AG04450 (cell line): ENCODE data around the gene AASDH. TPM values are rescaled to one million over a fixed set of nuclear protein-coding genes. Genes with fewer than 3 reads are reported as not detected.

Experiments used
- CTCF ChIA-PET: fragments of 300-600, 350-600 bp; formaldehyde crosslinking; extraction: SDS; loops from one replicate; lab custom pipeline; 2022; ENCODE audit warnings: antibody characterized with exemption, inconsistent platforms; lab: Charles Lee
- POLR2A ChIA-PET: fragments of 350-600 bp; formaldehyde crosslinking; extraction: SDS; loops from one replicate; lab custom pipeline; 2021; ENCODE audit warnings: antibody characterized with exemption, inconsistent platforms; lab: Yijun Ruan, JAX
- DNase-seq: peaks from one replicate; pipeline ENCODE4 v3.0.0-alpha.2; 2011; ENCODE audit warnings: low read depth, low spot score
- H3K27ac ChIP-seq: one replicate; pipeline ENCODE4 v1.5.1; 2012; ENCODE audit warnings: low read depth, low read length, control low read depth
- H3K27me3 ChIP-seq: one replicate; pipeline ENCODE4 v1.6.0; 2012; ENCODE audit warnings: low read length; ENCODE audit not compliant: control insufficient read depth, insufficient read depth
- H3K4me3 ChIP-seq: 2 replicates; pipeline ENCODE4 v1.5.1; 2011; ENCODE audit warnings: mild to moderate bottlenecking, low read depth, low read length, control low read depth
- H3K9me3 ChIP-seq: 2 replicates; pipeline ENCODE4 v1.5.1; 2012; ENCODE audit warnings: low read length; ENCODE audit not compliant: control insufficient read depth, insufficient read depth
- CTCF ChIP-seq: IDR thresholded peaks from 2 replicates; pipeline ENCODE4 v1.5.1; 2011; ENCODE audit warnings: low read depth, low read length, control low read depth, inconsistent platforms
- polyA plus RNA-seq: library from polyadenylated mRNA; depleted of rRNA; stranded (reverse); fragments of >200 nt; gene quantifications from 2 replicates; pipeline ENCODE4 v1.2.3, GENCODE V29; 2011; rRNA removed
- small RNA-seq: library from RNA; depleted of rRNA; stranded (forward); fragments of <200 nt; gene quantifications from one replicate; pipeline ENCODE3, GENCODE V24; 2012; ENCODE audit warnings: low read depth; ENCODE audit not compliant: insufficient read length

AASDH gene
- polyA plus RNA-seq, 1 experiment: 14.8 TPM

DNA sequence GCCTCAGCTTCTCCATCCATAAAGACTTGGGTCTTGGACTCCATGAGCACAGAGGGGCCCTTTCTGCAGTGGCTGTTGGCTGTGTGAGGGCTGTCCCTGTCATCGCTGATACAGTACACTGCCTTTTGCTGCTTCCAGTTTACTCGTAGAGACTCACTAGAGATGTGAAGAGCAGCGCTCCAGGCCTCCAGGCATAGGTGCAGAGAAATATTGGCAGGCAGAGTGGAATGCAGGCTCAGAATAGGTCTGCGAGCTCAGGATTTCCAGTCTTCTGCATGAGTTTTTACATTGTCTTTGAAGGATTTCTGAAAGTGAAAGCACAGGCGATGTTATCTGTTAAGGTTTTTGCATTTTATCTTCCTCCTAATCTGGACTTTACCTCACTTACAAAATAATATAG lies 97.4 kb downstream of the AASDH start:
- no peaks in the 10 kb centered on the region for H3K9me3 ChIP-seq
- no peak for DNase-seq
- POLR2A ChIA-PET: no interaction called here
- no peaks in the 10 kb centered on the region for H3K27me3 ChIP-seq
- CTCF ChIA-PET: no interaction called here
- H3K4me3 ChIP-seq: 0 out of 2 replicates have a peak overlapping the region, but pooled peaks have one; percentile 13
- H3K27ac ChIP-seq: no peak overlapping the region
- no peak for TF ChIP-seq CTCF

DNA sequence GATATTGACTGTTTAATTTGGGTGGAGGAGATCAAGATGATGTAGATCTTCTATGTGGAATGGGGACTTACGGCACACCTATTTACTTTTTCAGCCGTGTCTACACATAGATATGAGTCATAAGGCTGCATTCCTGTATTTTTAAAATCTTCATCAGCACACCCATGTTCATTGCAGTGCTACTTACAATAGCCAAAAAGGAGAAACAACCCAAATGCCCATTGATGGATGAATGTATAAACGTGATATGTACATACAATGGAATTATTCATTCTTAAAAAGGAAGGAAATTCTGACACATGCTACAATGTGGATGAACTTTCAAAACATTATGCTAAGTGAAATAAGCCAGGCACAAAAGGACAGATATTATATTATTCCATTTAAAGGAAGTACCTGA lies 98.6 kb downstream of the AASDH start:
- POLR2A ChIA-PET: no interaction called here
- TF ChIP-seq CTCF: no peak
- CTCF ChIA-PET: no interaction called here
- H3K27ac ChIP-seq: no peak overlapping the region
- H3K9me3 ChIP-seq: no peaks in the 10 kb centered on the region
- H3K4me3 ChIP-seq: no peak overlapping the region
- no peaks in the 10 kb centered on the region for H3K27me3 ChIP-seq
- no peak for DNase-seq

Small RNA genes lying within 50 kb of the gene (small RNA-seq; reads per million reads assigned to genes)
- gene RNU6-197P: not detected

Other genes with a start within 250 kb of the AASDH start
- gene PPAT, start 48.1 kb upstream of the AASDH start, polyA plus RNA-seq: 9.8 and 11.6 TPM in 2 replicates
- 98.1 and 130 TPM in 2 replicates for gene PAICS, start 48.8 kb upstream of the AASDH start, polyA plus RNA-seq
- 134 and 176 TPM in 2 replicates for gene SRP72, start 80.1 kb upstream of the AASDH start, polyA plus RNA-seq
- gene ARL9, start 118.3 kb upstream of the AASDH start, polyA plus RNA-seq: 0.68 and 0.78 TPM in 2 replicates